PC-9 (cell line): ENCODE results near the gene HID1.

Source experiments
- CTCF ChIP-seq: fragments of 200-600 bp; sonication (generic); conservative IDR thresholded peaks from 2 replicates; pipeline ENCODE4 v1.6.1; 2017; ENCODE audit warnings: mixed run types, antibody characterized with exemption, mild to moderate bottlenecking, moderate library complexity
- EZH2 ChIP-seq: fragments of 200-600 bp; sonication (generic); IDR thresholded peaks from 2 replicates; pipeline ENCODE4 v1.8.0; 2017; ENCODE audit warnings: antibody characterized with exemption, low read depth

- TF ChIP-seq CTCF (no peak), EZH2 (no peak)
Observed at GRCh38 chr17:74922694-74923537, 49.6 kb downstream of the HID1 start, which contains the start of gene USH1G.
